ENCODE results near the gene YWHAE. TPM values are rescaled to one million over a fixed set of nuclear protein-coding genes. Genes with fewer than 3 reads are reported as not detected.

Gene YWHAE
- total and polyA plus RNA-seq, 10 of the 15 experiments (the other 5 are each of a cell fraction or from before 2014, with no cell fraction given): 189 to 651 (median 469) TPM

DNA sequence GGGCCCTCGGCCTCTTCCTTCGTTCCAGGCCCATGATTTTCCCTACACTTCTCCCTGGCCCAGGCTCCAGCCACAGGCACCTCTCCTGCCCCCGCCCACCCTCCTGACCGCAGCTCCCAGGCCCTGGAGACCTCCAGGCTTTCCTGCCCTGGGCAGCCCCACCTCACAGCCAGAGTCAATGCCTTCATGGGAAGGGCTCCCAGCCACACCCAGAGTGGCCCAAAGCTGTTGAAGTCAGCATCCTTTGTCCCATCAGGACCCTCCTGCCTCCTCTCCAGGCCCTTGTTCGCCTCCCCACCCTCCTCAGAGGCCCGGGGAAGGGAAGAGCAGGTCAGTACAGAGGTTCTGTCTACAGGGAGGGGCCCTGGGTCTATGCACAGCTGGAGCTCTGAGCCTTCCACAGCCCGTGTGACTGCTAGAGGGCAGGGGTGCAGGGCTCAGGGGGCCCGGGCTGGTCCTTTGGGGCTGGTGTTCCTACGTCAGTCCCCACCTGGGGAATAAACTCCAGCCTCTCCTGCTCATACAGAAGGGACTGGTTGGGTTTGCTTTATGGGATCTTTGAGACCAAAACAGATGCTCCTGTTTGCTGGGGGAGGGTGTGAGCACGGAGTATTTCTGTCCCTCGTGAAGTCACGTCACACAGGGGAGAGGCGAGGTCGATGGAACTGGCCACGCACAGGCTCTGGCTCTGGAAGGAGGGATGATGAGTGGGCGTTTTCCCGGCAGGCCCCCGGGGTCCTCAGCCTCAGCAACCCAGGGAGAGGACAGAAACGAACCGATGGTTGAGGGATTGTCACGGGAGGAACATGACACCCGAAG, 100.3 kb downstream of the YWHAE start:
- Histone ChIP-seq H3K4me3 (no peak overlapping the region), H4K20me1 (ENCODE audit: control insufficient read depth, insufficient read depth) (no peaks in the 10 kb centered on the region), H3K79me2 (ENCODE audit: control insufficient read depth, insufficient read depth, low read length) (no peaks in the 10 kb centered on the region), H3K36me3 (ENCODE audit: control insufficient read depth in 2 of 2, insufficient read depth in 2 of 2, low read length in 1 of 2) (no peaks in the 10 kb centered on the region), H3K27me3 (replicated peaks in 1 of 2; ENCODE audit: control insufficient read depth in 2 of 2, insufficient read depth in 2 of 2, low read length in 1 of 2) (no peaks in the 10 kb centered on the region), H3K4me2 (ENCODE audit: control insufficient read depth, insufficient read depth) (no peak overlapping the region), H3K9me3 (replicated peaks; ENCODE audit: control insufficient read depth, insufficient read depth, low read length) (no peaks in the 10 kb centered on the region), H3K4me1 (ENCODE audit: control insufficient read depth, insufficient read depth, low read length) (no peaks in the 10 kb centered on the region), H3K9ac (ENCODE audit: control insufficient read depth, insufficient read depth, low read length) (no peak overlapping the region), H2AFZ (ENCODE audit: control insufficient read depth, low read depth, low read length) (no peak overlapping the region), H3K27ac (ENCODE audit: control insufficient read depth, insufficient read depth) (no peak overlapping the region)
- intact Hi-C loops (cut with micrococcal nuclease; ENCODE audit: unreplicated experiment) (no loop called here), in situ Hi-C loops (cut with MboI) (no loop called here)
- CTCF ChIA-PET: no interaction called here
- POLR2A ChIA-PET: no interaction called here
- FAIRE-seq (no peak), ATAC-seq (no peak; the same call in 2 of the 3 replicates), DNase-seq (ENCODE audit: low read depth, low spot score) (no peak)
- 28% methylated on average over 22 of the region's 22 CpGs for WGBS (ENCODE audit: insufficient coverage, insufficient replicate concordance, low lambda C conversion rate, missing lambda C conversion rate)
- BruUV-seq (replicated peaks): no TSS peak
- RAD21 ChIA-PET (ENCODE audit: unreplicated experiment): no interaction called here
- SMC1A ChIA-PET (ENCODE audit: uncharacterized antibody, unreplicated experiment): no interaction called here
- TF ChIP-seq SREBF1 (IDR thresholded peaks at IDR 0.05; ENCODE audit: low read length) (no peak), TCF3 (IDR thresholded peaks at IDR 0.05; ENCODE audit: borderline replicate concordance, insufficient read depth, low read depth, low read length) (no peak), SUPT20H (IDR thresholded peaks at IDR 0.05; ENCODE audit: borderline replicate concordance, control insufficient read depth, low read depth, low read length) (no peak)

DNA sequence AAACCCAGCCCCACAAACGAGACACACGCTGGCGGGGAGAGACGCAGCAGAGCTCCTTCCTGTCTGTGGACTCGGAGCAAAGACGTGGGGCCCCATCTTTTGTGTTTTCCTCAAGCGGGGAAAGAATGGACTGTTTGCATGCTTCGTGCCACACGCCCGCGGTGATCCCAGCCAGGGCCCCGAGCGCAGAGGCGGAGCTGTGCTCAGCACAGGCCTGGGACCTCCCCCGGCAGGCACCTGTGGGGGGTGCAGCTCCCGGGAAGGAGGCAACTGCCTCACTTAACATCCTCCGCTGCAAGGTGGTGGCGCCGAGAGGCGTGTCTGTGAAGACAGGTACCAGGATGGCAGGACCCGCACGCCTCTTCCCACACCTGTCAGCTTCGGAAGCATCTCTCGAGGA, 101.4 kb downstream of the YWHAE start:
- Histone ChIP-seq H4K20me1 (ENCODE audit: control insufficient read depth, insufficient read depth) (no peaks in the 10 kb centered on the region), H3K4me2 (ENCODE audit: control insufficient read depth, insufficient read depth) (no peak overlapping the region), H3K4me3 (no peak overlapping the region), H3K36me3 (ENCODE audit: control insufficient read depth in 2 of 2, insufficient read depth in 2 of 2, low read length in 1 of 2) (no peaks in the 10 kb centered on the region), H3K9me3 (replicated peaks; ENCODE audit: control insufficient read depth, insufficient read depth, low read length) (no peaks in the 10 kb centered on the region), H3K4me1 (ENCODE audit: control insufficient read depth, insufficient read depth, low read length) (no peaks in the 10 kb centered on the region), H3K27ac (ENCODE audit: control insufficient read depth, insufficient read depth) (no peak overlapping the region), H3K79me2 (ENCODE audit: control insufficient read depth, insufficient read depth, low read length) (no peaks in the 10 kb centered on the region), H2AFZ (ENCODE audit: control insufficient read depth, low read depth, low read length) (no peak overlapping the region), H3K27me3 (replicated peaks in 1 of 2; ENCODE audit: control insufficient read depth in 2 of 2, insufficient read depth in 2 of 2, low read length in 1 of 2) (no peaks in the 10 kb centered on the region), H3K9ac (ENCODE audit: control insufficient read depth, insufficient read depth, low read length) (no peak overlapping the region)
- in situ Hi-C loops (cut with MboI): no loop called here
- ChIA-PET RAD21 (ENCODE audit: unreplicated experiment) (no interaction called here), CTCF (no interaction called here), SMC1A (ENCODE audit: uncharacterized antibody, unreplicated experiment) (no interaction called here), POLR2A (interaction anchor here (0.6 kb wide), 1 partner anchor 110 kb away, joined by 3 read pairs; no protein-coding TSS in a partner anchor)
- DNase-seq (ENCODE audit: low read depth, low spot score) (no peak), ATAC-seq (no peak), FAIRE-seq (no peak)
- WGBS (ENCODE audit: insufficient coverage, insufficient replicate concordance, low lambda C conversion rate, missing lambda C conversion rate): 28% methylated on average over 23 of the region's 24 CpGs
- no TSS peak for BruUV-seq (replicated peaks)
- intact Hi-C loops (cut with micrococcal nuclease; ENCODE audit: unreplicated experiment): no loop called here
- TF ChIP-seq RUNX3 (IDR thresholded peaks at IDR 0.05; ENCODE audit: low read length): no peak
- TF ChIP-seq SMAD5 (IDR thresholded peaks at IDR 0.05; ENCODE audit: low read depth): no peak
- no peak for TF ChIP-seq FOXK2 (IDR thresholded peaks at IDR 0.05)
- TF ChIP-seq, protein P1, sequence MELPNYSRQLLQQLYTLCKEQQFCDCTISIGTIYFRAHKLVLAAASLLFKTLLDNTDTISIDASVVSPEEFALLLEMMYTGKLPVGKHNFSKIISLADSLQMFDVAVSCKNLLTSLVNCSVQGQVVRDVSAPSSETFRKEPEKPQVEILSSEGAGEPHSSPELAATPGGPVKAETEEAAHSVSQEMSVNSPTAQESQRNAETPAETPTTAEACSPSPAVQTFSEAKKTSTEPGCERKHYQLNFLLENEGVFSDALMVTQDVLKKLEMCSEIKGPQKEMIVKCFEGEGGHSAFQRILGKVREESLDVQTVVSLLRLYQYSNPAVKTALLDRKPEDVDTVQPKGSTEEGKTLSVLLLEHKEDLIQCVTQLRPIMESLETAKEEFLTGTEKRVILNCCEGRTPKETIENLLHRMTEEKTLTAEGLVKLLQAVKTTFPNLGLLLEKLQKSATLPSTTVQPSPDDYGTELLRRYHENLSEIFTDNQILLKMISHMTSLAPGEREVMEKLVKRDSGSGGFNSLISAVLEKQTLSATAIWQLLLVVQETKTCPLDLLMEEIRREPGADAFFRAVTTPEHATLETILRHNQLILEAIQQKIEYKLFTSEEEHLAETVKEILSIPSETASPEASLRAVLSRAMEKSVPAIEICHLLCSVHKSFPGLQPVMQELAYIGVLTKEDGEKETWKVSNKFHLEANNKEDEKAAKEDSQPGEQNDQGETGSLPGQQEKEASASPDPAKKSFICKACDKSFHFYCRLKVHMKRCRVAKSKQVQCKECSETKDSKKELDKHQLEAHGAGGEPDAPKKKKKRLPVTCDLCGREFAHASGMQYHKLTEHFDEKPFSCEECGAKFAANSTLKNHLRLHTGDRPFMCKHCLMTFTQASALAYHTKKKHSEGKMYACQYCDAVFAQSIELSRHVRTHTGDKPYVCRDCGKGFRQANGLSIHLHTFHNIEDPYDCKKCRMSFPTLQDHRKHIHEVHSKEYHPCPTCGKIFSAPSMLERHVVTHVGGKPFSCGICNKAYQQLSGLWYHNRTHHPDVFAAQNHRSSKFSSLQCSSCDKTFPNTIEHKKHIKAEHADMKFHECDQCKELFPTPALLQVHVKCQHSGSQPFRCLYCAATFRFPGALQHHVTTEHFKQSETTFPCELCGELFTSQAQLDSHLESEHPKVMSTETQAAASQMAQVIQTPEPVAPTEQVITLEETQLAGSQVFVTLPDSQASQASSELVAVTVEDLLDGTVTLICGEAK (IDR thresholded peaks at IDR 0.05; ENCODE audit: borderline replicate concordance): no peak
- TF ChIP-seq, protein P2, sequence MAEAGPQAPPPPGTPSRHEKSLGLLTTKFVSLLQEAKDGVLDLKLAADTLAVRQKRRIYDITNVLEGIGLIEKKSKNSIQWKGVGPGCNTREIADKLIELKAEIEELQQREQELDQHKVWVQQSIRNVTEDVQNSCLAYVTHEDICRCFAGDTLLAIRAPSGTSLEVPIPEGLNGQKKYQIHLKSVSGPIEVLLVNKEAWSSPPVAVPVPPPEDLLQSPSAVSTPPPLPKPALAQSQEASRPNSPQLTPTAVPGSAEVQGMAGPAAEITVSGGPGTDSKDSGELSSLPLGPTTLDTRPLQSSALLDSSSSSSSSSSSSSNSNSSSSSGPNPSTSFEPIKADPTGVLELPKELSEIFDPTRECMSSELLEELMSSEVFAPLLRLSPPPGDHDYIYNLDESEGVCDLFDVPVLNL (IDR thresholded peaks at IDR 0.05; ENCODE audit: low read depth, low read length): no peak
- TF ChIP-seq IKZF2 (IDR thresholded peaks at IDR 0.05): no peak
- TF ChIP-seq GATAD2B (conservative IDR thresholded peaks at IDR 0.05; ENCODE audit: low read depth): no peak
- TF ChIP-seq, protein P3, sequence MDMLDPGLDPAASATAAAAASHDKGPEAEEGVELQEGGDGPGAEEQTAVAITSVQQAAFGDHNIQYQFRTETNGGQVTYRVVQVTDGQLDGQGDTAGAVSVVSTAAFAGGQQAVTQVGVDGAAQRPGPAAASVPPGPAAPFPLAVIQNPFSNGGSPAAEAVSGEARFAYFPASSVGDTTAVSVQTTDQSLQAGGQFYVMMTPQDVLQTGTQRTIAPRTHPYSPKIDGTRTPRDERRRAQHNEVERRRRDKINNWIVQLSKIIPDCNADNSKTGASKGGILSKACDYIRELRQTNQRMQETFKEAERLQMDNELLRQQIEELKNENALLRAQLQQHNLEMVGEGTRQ (IDR thresholded peaks at IDR 0.05; ENCODE audit: borderline replicate concordance, low read depth, low read length): no peak
- no peak for TF ChIP-seq SREBF2 (IDR thresholded peaks at IDR 0.05; ENCODE audit: low read length)

Data from GM12878 (cell line).